ENCODE results near the gene CSF1R. TPM values are rescaled to one million over a fixed set of nuclear protein-coding genes. Genes with fewer than 3 reads are reported as not detected.

The CSF1R gene
- total RNA-seq, 4 donors from 2014 or later, result 55.6 to 140 (median 77.6) TPM

DNA sequence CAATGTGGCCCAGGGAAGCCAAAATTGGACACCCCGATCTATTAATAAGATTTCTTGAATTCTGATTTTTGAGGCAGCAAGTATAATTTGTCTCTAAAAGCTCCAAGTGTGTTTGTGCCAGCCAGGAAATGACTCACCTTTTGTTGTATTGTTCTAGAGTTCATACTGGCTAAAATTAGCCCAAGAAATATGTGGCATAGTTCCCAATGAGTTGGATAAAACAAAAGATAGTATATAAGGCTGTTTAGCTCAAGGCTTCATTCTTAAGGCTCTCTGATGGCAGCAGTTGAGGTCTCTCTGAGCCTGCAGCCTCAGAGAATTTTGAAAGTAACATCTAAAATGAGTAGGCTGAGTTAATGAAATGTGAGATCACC is 64.2 kb downstream of the CSF1R start:
- no peak for DNase-seq (ENCODE audit: low spot score)
- ATAC-seq (ENCODE audit: low FRiP score), result peak; percentile 67
- TF ChIP-seq CTCF (IDR thresholded peaks at IDR 0.05), result no peak

DNA sequence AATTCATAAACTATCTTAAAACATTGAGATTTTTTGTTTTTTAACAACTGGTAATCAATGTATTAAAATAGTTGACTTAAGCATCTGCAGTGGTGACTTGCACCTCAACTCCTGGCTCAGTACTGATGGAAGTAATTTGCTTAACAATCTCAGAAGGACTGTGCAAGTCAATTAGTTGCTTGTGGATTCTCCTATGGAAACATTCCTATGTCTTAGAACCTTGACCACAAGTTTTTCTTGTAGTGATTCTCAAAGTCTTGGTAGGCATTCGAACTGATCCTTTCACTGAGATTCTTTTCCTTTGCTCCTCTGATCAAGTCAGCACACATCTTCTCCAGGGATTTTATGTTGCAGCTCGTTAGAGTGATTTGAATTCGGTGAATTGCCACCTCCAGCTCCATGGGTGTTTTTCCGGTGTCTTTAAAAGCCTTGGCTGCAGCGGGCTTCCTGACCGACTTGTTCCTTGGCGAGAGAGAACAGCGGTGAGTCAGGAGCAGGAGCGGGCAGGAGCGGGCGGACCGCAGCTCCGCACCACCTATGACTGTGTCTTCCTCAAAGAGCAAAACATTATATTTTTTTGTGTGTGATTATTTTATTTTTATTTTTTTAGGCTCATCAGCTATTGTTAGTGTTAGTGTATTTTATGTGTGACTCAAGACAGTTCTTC is 64.7 kb downstream of the CSF1R start:
- no peak for ATAC-seq (ENCODE audit: low FRiP score)
- TF ChIP-seq CTCF (IDR thresholded peaks at IDR 0.05), result no peak
- no peak for DNase-seq (ENCODE audit: low spot score)

DNA sequence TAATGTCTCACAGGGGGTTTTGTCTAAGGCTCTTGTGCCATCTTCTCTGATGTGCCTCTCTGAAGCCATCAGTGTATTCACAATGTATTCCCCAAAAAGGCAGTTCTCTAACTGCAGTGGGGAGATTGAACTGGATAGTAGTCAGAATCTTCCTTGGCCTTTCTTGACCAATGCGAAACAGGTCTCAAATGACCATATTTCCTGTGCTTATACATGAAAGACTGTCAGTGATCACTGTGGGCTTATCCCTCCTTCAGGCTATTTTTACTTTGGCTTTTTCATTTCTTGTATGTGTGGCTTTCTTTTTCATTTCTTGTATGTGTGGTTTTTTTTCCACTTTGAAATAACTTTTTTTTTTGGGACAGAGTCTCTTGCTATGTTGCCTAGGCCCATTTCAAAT is 66.1 kb downstream of the CSF1R start:
- ATAC-seq (ENCODE audit: low FRiP score) (no peak), DNase-seq (ENCODE audit: low spot score) (no peak)
- no peak for TF ChIP-seq CTCF (IDR thresholded peaks at IDR 0.05)

DNA sequence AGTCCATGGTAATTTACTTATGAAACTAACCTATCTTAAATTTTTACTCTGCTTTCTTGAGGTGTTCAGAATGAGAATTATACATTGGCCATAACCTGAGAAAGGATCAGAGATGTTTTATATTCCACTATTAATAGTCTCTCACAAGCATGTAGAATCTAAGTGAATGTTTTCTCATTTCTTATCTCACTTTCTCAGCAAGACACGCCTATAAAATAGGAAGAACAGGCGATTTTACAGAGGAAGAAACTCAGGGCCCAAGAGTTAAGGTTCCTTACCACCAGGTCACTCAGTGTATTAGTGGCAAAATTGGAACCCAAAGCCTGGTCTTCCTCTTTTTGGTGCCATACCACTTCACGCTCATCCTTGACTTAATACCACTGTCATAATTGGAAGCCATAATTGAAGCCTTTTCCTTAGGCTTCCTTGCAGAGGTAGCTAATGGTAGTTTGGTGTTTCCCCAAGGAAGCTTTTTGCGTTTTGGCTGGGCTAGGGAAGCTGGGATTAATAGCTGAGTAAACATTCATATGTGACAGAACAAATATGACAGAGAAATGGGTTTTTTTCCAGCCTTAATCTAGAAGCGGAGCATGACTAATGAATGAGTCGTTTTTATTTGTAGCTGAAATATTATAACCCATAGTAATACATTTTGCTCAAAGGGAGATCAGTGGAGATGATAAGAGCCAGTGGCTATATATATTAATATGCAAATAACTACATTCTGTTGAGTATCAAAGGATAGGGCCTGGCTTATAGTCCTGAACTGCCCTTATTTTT is 68.9 kb downstream of the CSF1R start:
- DNase-seq (ENCODE audit: low spot score) (no peak), ATAC-seq (ENCODE audit: low FRiP score) (no peak)
- no peak for TF ChIP-seq CTCF (IDR thresholded peaks at IDR 0.05)

GRCh38 chr5:150016537-150016936 is 69.8 kb downstream of the CSF1R start:
- ATAC-seq (ENCODE audit: low FRiP score) (no peak), DNase-seq (ENCODE audit: low spot score) (no peak)
- no peak for TF ChIP-seq CTCF (IDR thresholded peaks at IDR 0.05)

GRCh38 chr5:150015415-150015814 is 70.9 kb downstream of the CSF1R start:
- TF ChIP-seq CTCF (IDR thresholded peaks at IDR 0.05), result no peak
- no peak for DNase-seq (ENCODE audit: low spot score)
- ATAC-seq (ENCODE audit: low FRiP score), result no peak

GRCh38 chr5:150014456-150014855 is 71.9 kb downstream of the CSF1R start:
- TF ChIP-seq CTCF (IDR thresholded peaks at IDR 0.05), result no peak
- ATAC-seq (ENCODE audit: low FRiP score) (no peak), DNase-seq (ENCODE audit: low spot score) (no peak)
